ENCODE measurements around the gene KRT72.

Gene KRT72

DNA sequence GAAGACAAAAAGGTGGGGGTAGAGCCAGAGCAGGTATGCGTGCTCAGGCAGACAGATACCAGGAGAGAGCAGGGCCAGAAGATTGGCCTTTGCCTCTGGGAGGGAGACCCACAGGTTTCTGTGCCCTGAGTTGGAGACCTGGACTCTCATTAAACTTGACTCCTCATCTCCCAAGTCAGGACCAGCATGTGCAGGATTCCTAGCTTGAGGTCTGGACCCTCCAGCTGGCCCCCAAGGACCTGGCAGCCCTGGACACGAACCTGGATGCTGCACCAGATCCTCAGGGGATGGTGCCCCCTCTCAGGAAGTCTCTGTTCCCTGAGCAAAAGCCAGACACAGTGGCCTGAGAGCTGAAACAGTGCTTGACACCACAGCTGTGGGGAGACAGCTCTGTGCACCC lies 27.6 kb upstream of the KRT72 start:
- TF ChIP-seq POLR2AphosphoS5 (IDR thresholded peaks at IDR 0.05; ENCODE audit: low read depth, low read length) (no peak), TAF1 (IDR thresholded peaks at IDR 0.05; ENCODE audit: borderline replicate concordance, insufficient read depth, low read length) (no peak), FOXP2 (optimal IDR thresholded peaks at IDR 0.05; ENCODE audit: borderline replicate concordance, extremely low read depth, extremely low read length, insufficient read depth) (no peak), SIN3A (IDR thresholded peaks at IDR 0.05; ENCODE audit: borderline replicate concordance, insufficient read depth, low read length) (no peak)
- TF ChIP-seq, protein P1, sequence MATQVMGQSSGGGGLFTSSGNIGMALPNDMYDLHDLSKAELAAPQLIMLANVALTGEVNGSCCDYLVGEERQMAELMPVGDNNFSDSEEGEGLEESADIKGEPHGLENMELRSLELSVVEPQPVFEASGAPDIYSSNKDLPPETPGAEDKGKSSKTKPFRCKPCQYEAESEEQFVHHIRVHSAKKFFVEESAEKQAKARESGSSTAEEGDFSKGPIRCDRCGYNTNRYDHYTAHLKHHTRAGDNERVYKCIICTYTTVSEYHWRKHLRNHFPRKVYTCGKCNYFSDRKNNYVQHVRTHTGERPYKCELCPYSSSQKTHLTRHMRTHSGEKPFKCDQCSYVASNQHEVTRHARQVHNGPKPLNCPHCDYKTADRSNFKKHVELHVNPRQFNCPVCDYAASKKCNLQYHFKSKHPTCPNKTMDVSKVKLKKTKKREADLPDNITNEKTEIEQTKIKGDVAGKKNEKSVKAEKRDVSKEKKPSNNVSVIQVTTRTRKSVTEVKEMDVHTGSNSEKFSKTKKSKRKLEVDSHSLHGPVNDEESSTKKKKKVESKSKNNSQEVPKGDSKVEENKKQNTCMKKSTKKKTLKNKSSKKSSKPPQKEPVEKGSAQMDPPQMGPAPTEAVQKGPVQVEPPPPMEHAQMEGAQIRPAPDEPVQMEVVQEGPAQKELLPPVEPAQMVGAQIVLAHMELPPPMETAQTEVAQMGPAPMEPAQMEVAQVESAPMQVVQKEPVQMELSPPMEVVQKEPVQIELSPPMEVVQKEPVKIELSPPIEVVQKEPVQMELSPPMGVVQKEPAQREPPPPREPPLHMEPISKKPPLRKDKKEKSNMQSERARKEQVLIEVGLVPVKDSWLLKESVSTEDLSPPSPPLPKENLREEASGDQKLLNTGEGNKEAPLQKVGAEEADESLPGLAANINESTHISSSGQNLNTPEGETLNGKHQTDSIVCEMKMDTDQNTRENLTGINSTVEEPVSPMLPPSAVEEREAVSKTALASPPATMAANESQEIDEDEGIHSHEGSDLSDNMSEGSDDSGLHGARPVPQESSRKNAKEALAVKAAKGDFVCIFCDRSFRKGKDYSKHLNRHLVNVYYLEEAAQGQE (IDR thresholded peaks at IDR 0.05; ENCODE audit: insufficient read depth in 1 of 2, low read depth in 2 of 2, low read length in 2 of 2), result no peak

DNA sequence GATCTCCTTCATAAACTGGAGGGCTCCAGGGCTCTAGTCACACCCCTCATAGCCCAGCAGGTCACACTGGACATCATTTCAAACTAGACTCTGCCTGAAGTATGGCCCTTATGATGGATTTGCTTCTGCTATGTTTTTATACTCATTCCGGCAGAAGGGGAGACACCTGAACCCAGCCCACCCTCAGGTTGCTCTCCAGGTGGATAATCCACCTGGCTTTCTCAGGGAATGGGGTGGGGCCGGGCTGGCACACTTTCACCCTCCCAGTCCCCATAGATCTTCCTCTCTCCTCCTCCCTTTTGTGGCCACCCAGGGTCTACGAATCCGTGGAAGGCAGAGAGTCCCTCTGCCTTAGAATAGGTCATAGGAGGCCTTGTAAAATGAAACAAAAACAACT lies 26.8 kb upstream of the KRT72 start:
- TF ChIP-seq POLR2AphosphoS5 (IDR thresholded peaks at IDR 0.05; ENCODE audit: low read depth, low read length) (no peak), SIN3A (IDR thresholded peaks at IDR 0.05; ENCODE audit: borderline replicate concordance, insufficient read depth, low read length) (no peak), TAF1 (IDR thresholded peaks at IDR 0.05; ENCODE audit: borderline replicate concordance, insufficient read depth, low read length) (no peak), FOXP2 (optimal IDR thresholded peaks at IDR 0.05; ENCODE audit: borderline replicate concordance, extremely low read depth, extremely low read length, insufficient read depth) (no peak)
- TF ChIP-seq, protein P1 (IDR thresholded peaks at IDR 0.05; ENCODE audit: insufficient read depth in 1 of 2, low read depth in 2 of 2, low read length in 2 of 2), result no peak

DNA sequence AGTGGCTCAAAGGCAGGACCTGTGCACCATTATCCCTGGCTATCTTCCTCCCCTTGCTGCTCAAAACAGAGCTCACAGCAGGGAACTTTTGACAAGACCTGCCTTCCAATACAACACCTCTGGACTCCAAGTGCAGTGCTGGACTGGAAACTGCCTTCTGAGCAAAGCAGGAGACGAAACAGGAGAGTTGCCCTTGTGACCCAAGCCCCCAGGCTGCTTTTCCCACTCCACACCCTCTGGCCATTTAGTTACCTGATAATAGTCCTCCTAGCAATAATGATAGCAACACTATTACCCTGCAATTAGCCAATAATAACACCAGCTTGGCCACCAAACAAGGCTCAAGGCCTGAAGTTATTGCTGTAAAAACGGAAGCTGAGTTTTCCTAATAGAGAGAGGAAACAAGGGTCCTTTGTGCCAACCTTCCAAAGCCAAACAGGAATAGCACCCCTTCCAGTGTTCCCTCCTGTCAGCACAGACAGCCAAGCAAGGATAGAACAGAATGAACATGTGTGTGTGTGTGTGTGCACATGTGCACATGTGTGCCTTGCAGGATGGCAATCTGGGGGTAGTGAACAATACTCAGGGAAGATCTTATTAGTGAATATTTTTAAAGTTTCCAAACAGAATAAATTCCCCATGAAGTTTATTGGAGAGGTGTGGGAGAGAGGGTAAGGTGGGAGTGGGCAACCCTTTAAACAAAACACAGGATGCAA lies 26.3 kb upstream of the KRT72 start:
- TF ChIP-seq SIN3A (IDR thresholded peaks at IDR 0.05; ENCODE audit: borderline replicate concordance, insufficient read depth, low read length) (no peak), FOXP2 (optimal IDR thresholded peaks at IDR 0.05; ENCODE audit: borderline replicate concordance, extremely low read depth, extremely low read length, insufficient read depth) (no peak), POLR2AphosphoS5 (IDR thresholded peaks at IDR 0.05; ENCODE audit: low read depth, low read length) (no peak), TAF1 (IDR thresholded peaks at IDR 0.05; ENCODE audit: borderline replicate concordance, insufficient read depth, low read length) (no peak)
- TF ChIP-seq, protein P1 (IDR thresholded peaks at IDR 0.05; ENCODE audit: insufficient read depth in 1 of 2, low read depth in 2 of 2, low read length in 2 of 2), result no peak

DNA sequence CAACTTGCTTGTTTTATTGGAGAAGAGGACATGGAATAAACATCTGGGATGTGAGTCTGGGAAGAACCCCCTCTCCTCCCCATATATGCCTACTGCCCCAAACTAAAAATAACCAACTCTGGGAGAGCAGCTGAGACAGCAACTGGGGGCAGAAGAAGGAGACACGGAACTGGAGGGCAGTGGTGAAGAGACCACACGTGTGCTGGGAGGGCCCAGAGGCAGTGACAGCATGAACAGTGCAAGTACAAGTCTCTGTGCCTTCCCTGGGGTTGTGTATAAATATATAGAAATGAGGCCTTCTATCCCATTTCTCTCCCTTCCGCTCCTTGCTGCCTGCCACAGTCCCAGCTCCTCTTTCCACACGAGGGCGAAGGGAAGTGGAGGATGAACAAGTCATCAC lies 21.1 kb upstream of the KRT72 start:
- TF ChIP-seq POLR2AphosphoS5 (IDR thresholded peaks at IDR 0.05; ENCODE audit: low read depth, low read length) (no peak), SIN3A (IDR thresholded peaks at IDR 0.05; ENCODE audit: borderline replicate concordance, insufficient read depth, low read length) (no peak), FOXP2 (optimal IDR thresholded peaks at IDR 0.05; ENCODE audit: borderline replicate concordance, extremely low read depth, extremely low read length, insufficient read depth) (no peak), TAF1 (IDR thresholded peaks at IDR 0.05; ENCODE audit: borderline replicate concordance, insufficient read depth, low read length) (no peak)
- TF ChIP-seq, protein P1 (IDR thresholded peaks at IDR 0.05; ENCODE audit: insufficient read depth in 1 of 2, low read depth in 2 of 2, low read length in 2 of 2), result no peak
